GM19438 (cell line): Measurements from ENCODE around the gene KRTAP12-2.
"Not testable (repeated sequence)": the region's sequence is repeated elsewhere in the genome, so short reads cannot be mapped to it uniquely, and the experiment has no call there.

Source experiments
- ATAC-seq: cut with Tn5 transposase; IDR thresholded peaks from one replicate; pipeline ENCODE4 v1.9.1; 2021; ENCODE audit warnings: low read depth; ENCODE audit not compliant: unreplicated experiment

KRTAP12-2 gene

DNA sequence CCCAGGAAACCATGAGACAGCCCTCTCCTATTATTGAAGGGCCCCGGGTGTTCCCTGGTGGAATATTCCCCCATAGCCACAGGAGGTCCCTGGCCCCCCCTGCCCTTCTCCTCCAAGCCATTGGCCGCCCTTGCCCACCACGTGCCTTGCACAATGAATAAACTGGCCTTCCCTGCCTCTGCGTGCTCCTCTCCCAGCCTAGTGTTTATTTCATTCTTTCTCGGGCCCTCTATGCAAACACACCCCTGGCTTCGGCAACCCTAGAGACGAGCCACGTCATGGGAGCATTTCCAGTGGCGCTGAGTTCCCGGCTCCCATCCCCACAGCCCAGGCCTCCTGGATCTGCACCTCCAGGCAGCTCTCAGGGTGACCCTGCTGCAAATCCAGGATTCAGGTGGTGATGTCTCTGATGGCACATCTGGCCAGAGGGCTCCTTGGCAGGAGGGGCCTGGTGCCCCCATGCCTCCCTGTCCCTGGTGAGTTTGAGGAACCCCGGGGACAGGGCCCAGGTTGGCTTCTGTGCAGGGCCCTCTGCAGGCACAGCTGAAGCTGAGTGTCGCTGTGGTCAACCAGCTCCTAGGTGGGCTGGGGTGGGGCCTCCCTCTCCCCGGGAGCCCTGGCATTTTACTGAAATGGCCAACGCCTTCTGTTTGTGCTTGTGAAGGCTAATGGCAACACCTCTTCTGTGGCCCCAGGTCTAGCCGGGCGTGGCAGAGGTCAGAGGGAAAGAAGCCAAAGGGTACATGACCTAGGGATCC is 36.4 kb upstream of the KRTAP12-2 start:
- no peak for ATAC-seq

DNA sequence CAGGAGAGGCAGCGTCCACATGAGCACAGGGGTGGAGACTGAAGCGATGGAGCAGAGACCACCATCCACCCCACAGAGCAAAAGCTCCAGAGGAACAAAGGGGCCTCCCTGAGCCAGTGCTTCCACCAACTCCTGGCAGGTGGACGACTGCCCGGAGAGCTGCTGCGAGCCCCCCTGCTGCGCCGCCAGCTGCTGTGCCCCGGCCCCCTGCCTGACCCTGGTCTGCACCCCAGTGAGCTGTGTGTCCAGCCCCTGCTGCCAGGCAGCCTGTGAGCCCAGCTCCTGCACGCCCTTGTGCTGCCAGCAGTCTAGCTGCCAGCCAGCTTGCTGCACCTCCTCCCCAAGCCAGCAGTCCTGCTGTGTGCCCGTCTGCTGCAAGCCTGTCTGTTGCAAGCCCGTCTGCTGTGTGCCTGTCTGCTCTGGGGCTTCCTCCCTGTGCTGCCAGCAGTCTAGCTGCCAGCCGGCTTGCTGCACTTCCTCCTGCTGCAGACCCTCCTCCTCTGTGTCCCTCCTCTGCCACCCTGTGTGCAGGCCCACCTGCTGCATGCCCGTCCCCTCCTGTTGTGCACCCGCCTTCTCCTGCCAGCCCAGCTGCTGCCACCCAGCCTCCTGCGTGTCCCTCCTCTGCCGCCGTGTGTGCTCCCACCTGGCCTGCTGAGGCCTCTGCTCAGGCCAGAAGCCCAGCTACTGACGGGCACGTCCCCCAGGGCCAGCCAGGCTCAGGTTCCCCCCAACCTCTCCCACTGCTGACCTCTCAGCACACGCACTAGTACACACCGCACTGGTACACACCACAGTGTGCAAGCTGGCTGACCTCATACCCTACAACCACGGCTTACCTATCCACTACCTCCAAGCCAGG is 35.6 kb upstream of the KRTAP12-2 start:
- no peak for ATAC-seq

DNA sequence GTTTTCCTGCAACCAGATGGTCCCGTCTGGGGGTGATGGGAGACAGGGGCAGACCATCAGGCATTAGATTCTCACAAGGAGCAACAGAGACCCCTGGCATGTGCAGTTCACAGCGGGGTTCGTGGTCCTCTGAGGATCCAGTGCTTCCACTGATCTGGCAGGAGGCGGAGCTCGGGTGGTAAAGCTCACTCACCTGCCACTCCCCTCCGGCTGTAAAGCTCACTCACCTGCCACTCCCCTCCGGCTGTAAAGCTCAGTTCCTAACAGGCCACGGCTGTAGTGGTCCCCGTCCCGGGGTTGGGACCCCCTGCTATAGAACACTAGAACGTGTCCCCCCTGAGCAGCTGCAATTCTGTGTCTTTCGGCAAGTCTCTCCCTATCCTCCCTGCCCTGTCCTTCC is 34.8 kb upstream of the KRTAP12-2 start:
- no peak for ATAC-seq

DNA sequence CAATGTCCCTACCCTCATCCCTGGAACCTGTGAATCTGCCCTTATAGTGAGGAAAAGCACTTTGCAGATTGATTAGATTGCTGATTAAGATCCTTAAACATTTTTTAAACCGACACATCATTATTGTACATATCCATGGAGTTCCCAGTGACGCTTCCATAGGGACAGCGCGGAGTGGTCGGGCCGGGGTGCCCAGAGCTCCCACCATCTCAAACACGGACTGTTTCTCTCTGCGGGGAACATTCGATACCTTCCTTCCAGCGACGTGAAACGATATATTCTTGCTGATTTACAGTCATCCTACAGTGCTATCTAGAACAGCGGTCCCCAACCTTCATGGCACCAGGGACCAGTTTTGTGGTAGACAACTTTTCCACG is 34.3 kb upstream of the KRTAP12-2 start:
- ATAC-seq: no peak

DNA sequence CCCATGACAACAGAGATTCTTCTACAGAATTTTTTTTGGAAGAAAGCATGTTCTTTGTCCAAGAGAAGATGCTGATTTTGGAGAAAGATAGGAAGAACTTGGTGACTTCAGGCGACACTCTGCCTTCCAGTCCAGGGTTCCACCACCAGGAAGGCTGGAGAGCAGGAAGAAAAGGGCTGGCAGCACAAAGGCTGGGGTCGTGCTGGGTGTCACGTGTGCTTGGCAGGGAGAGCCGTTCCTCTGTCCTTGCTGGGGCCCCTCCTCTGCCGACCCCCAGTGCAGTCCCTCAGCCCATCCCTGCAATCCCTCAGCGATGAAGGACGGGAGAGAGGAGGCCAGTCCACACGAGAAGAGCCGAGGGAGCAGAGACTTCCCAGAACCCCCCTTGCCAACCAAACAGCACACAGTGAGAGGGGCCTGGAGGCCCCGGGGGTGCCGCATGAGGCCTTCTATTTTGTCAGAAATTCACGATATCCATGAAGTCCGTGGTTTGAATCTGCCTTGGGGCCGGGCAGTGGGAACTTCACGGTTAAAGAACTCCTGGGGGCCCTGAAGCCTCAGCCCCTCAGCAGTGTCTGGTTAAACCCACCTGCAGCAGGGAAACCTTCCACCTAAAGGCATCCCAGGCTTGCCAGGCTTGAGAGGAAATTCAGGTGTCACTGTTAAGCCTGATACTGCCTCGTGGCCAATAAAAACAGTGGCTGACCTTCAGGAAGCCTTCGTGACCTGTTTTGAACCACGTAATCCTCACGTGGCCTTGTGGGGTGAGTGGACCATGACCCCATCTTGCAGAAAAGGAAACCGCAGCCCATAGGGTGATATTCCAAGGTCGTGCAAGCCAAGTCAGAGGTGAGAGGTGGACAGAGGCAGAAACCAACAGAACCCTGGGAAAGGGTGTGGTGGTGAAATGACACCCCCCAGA is 33.6 kb upstream of the KRTAP12-2 start:
- no peak for ATAC-seq

DNA sequence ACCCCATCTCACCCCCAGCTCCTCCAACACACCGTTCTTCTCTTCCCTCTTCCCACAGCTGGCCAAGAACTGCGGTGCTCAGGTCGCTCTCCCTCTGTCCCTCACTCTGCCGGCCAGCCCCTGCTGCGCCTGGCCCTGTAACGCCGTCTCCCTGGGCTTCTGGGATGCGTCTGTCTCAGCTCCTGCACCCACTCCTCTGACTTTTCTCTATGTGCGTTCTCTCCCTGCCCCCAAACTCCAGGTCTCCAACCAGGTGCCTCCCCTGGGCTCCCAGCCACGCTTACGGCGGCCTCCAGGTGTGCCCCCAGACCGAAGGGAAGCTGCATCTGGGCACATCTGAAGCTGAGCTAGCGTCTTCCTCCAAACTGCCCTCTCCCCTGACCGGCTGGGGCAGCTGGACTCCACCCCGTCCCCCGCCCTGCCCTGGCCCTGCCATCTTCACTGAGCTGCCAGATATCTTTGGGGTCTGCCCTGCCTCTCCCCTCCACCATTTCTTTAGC is 32.8 kb upstream of the KRTAP12-2 start:
- no peak for ATAC-seq

DNA sequence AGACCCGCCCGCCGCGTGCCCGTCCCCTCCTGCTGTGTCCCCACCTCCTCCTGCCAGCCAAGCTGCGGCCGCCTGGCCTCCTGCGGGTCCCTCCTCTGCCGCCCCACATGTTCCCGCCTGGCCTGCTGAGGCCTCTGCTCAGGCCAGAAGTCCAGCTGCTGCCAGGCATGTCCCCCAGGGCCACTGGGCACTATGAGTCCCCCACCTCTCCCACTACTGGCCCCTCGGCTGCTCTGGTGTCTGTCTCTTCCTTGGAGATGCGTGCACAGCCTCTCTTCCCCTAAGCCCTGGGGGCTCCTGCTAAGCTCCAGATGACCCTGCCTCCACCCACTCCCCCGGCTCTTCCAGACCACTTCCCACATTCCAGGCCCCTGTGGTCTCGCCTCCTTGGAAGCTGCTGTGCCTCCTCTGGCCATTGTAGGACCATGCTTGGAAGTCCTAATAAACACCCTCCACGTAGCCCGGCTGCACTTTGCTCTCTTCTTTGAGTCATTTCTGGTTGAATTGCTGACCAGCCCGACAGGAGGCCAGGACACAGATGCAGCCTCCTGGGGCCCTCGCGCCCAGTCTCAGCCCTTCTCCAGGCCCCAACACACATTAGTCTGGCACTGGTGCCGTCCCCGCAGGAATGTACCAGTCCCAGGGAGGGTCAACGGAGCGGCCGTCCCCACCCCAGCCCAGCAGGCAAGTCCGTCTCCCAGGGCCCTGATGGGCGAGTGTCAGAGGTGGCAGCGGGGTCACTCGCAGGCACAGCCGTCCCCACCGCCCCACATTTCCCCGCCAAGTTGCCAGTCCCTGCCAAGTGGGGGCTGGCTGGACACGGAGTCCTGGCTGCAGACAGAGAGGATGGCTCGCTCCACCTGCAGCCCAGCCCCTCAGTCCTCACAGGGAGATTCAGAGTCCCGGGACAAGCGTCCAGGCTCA is 31.3 kb upstream of the KRTAP12-2 start:
- ATAC-seq: no peak

DNA sequence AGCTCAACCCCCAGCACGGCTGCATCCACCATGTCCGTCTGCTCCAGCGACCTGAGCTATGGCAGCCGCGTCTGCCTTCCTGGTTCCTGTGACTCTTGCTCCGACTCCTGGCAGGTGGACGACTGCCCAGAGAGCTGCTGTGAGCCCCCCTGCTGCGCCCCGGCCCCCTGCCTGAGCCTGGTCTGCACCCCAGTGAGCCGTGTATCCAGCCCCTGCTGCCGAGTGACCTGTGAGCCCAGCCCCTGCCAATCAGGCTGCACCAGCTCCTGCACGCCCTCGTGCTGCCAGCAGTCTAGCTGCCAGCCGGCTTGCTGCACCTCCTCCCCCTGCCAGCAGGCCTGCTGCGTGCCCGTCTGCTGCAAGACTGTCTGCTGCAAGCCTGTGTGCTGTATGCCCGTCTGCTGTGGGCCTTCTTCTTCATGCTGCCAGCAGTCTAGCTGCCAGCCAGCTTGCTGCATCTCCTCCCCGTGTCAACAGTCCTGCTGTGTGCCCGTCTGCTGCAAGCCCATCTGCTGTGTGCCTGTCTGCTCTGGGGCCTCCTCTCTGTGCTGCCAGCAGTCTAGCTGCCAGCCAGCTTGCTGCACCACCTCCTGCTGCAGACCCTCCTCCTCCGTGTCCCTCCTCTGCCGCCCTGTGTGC is 30.6 kb upstream of the KRTAP12-2 start, which contains the start of gene KRTAP10-12:
KRTAP10-12 (plus strand) TSS at position 1 of the 639 bp plus-strand sequence; CDS start at position 31, 30 bp downstream.
- ATAC-seq: not testable (repeated sequence)

DNA sequence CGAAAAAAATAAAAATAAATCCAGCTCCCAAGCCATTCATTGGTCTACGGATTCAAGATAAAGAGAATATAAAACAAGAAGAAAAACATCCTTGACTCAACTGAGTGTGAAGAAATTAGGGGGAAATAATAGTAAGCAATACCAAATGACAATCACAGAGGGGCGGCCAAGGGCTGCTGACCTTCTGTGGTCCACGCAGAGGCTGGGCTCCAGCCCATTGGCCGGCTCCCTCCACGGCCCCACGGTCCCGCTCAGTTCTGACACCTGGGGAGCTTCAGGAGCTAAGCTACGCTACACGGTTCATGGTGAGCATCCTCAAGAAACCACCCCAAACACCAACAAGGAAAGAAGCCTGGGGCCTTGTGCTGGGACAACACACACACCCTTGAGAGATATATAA is 29.8 kb upstream of the KRTAP12-2 start:
- ATAC-seq: no peak

DNA sequence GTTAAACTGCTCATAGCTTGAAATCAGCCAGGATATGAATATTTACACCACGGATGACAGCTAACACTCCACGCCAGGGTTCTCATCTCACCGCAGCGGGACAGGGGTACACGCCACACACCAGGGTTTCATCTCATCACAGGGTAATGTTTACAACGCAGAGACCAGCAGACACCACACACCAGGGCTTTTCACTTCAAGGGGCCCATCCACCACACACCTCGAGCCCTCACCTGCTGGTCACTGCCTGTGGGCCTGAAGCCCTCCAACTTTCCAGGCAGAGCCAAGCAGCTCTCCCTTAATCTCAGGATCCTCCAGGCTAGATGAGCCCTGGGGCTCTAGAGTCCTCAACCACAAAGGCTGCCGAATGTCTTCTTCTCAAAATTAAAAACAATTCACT is 28.9 kb upstream of the KRTAP12-2 start:
- ATAC-seq: no peak

DNA sequence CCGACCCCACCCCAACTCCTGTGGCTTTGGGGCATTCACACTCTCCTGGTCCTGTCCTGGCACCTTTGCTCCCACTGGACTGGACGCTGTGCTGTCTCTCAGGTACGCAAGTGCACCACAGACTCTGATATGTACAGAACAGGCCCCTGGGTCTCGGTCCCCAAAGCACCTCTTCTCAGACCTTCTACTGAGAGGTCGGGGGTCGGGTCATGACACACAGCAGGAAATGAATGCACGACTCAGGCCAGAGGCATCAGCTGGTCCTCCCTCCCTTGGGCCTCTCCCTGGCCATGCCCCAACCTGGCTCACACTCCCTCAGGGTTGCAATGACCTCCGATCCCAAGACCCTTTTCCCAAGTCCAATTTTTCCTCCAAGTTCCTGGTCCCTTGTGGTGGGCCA is 28.5 kb upstream of the KRTAP12-2 start:
- ATAC-seq: no peak

DNA sequence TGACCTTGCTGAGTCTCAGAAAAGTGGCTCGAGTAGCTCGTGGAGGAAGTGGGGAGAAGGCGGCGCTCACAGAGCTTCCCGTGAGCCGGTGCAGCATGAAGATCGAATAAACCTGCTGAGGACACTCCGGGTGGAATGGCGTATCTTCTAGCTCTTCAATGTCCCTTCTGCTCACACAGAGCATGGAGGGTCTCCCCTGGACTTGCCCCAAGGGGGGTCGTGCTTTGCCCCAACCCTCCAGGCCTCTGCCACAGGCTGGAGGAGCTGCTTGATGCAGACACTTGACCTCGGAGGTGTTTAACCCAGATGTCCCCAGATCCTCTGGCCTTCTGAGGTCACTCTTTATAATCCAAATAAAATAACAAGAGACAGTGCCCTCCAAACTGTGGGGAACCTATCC is 28.0 kb upstream of the KRTAP12-2 start:
- ATAC-seq: no peak

DNA sequence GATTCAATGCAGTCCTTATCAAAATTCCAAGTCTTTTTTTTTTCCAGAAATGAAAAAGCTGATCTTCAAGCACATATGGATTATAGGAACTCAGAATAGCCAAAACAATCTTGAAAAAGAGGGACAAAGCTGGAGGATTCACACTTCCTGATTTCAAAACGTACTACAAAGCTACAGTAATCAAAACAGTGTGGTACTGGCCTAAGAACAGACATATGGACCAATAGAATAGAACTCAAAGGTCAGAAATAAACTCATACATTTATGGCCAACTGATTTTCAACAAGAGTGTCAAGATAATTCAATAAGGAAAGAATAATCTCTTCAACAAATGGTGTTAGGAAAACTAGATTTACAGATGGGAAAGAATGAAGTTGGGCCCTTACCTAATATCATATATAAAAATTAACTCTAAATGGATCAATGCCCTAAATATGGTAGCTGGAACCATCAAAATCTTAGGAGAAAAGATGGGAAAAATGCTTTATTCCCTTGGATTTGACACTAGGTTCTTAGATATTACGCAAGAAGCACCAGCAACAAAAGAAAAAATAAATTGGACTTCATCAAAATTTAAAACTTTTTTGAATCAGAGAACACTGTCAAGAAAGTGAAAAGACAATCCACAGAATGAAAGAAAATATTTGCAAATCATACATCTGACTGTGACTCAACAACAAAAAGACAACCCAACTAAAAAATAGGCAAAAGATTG is 26.2 kb upstream of the KRTAP12-2 start:
- ATAC-seq: no peak

DNA sequence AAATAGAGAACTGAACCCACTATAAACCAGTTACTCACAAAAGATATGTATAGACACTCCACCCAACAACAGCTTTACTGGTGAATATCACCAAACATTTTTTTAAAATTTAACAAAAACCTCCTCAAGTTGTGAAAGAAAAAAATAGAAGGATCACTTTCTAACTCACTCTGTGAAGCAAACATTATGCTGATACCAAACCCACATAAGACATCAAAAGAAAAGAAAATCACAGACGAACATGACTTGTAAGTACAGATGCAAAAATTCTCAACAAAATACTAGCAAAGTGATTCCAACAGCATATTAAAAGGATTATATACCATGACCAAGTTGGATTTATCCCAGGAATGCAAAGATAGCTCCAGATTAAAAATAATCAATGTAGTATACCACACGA is 25.0 kb upstream of the KRTAP12-2 start:
- no peak for ATAC-seq

DNA sequence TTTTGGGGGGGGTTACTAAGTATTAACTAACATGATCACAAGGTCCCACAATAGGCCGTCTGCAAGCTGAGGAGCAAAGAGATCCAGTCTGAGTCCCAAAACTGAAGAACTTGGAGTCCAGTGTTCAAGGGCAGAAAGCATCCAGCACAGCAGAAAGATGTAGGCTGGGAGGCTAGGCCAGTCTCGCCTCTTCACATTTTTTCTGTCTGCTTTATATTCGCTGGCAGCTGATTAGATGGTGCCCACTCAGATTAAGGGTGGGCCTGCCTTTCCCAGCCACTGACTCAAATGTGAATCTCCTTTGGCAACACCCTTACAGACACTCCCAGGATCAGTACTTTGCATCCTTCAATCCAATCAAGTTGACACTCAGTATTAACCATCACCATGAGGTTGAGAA is 23.0 kb upstream of the KRTAP12-2 start:
- ATAC-seq: not testable (repeated sequence)

DNA sequence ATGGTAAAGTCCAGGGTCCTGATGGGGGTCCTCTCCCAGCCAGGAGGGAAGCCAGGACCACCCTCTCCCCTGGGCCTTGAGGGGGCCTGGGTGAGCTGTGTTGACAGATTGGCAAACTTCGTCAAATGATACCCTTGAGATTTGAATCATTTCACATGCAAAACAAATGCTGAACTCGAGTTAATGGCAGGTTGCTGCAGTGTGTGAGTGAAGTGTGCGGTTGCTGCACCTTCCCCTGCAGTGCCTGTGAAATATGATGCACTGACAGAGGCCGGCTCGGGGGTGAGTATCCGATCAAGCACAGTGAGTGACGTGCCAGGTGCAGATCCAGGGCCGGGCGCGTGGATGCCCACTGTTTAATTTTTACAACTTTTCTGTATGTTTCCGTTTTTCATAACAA is 20.9 kb upstream of the KRTAP12-2 start:
- no peak for ATAC-seq

DNA sequence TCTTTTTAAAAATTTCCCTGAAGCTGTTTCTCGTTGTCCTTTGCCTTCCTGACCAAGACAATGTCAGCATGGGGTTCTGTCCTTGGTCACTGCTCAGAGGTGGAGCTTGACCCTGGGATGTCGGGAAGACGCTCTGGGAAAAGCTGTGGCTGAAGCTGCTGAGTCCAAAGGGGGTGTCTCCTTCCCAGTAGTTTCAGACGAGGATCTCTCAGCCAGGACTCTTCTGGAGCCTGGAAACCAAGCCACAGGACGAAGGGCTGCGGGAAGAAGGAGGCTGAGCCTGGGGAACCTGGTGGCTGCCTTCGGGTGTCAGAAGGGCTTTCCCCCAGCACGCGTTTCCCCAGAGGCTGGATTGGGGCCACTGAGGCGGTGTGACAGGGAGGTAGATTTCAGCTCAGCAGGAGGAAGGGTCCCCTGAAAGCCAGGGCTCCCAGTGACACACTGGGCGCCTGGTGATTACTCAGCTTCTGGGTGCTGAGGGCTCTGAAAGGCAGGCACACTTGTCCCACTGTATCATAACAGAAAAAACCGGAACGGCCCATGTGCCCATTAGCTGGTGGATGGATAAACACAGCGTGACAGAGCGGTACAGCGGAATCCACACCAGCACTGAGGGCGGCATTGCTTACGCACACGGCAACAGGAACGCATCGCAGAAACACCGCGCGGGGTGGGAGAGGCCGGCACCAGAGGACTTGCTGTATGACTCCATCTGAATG is 20.3 kb upstream of the KRTAP12-2 start:
- no peak for ATAC-seq
